GM12878 (cell line): Measurements from ENCODE around the gene AP1G2. TPM values are rescaled to one million over a fixed set of nuclear protein-coding genes. Genes with fewer than 3 reads are reported as not detected.

Experiments
- ATAC-seq: fragments of 200-7000 bp; cut with Tn5 transposase; 3 replicates; pipeline ENCODE4 v1.9.1; 2020; ENCODE audit warnings: mild to moderate bottlenecking, moderate library complexity
- BruUV-seq: library from RNA; stranded (reverse); fragments of 400-500 nt; replicated peaks from 2 replicates; lab custom pipeline; 2021; lab: Mats Ljungman, UMichigan
- CTCF ChIA-PET: fragments of 300-600 bp; sonication (Branson Sonifier 250); formaldehyde crosslinking; extraction: SDS; loops from one replicate; lab custom pipeline; 2021; ENCODE audit warnings: inconsistent platforms; lab: Yijun Ruan, JAX
- POLR2A ChIA-PET: fragments of 350-600 bp; formaldehyde crosslinking; extraction: SDS; loops from one replicate; lab custom pipeline; 2021; ENCODE audit warnings: inconsistent platforms; lab: Charles Lee
- RAD21 ChIA-PET: fragments of 300-600 bp; sonication (Branson Sonifier 250); formaldehyde crosslinking; loops from one replicate; lab custom pipeline; 2023; ENCODE audit warnings: antibody characterized with exemption; ENCODE audit not compliant: unreplicated experiment; lab: Charles Lee
- SMC1A ChIA-PET: fragments of 300-600 bp; sonication (Branson Sonifier 250); formaldehyde crosslinking; loops from one replicate; lab custom pipeline; 2023; ENCODE audit not compliant: unreplicated experiment, uncharacterized antibody; lab: Charles Lee
- DNase-seq: peaks from one replicate; pipeline ENCODE4 v3.0.0-alpha.2; 2011; ENCODE audit warnings: low read depth, low spot score
- FAIRE-seq: peaks from 3 replicates; lab custom pipeline; 2011; peaks lifted over from hg19 to GRCh38; lab: Jason Lieb, UNC
- H2AFZ ChIP-seq: 2 replicates; pipeline ENCODE4 v1.6.0; 2011; ENCODE audit warnings: low read depth, low read length, control low read depth; ENCODE audit not compliant: control insufficient read depth
- H3K27ac ChIP-seq: 2 replicates; pipeline ENCODE4 v1.5.1; 2011; ENCODE audit warnings: control low read depth; ENCODE audit not compliant: control insufficient read depth, insufficient read depth
- H3K27me3 ChIP-seq, 2 experiments: replicated peaks in 1 of 2; 2 replicates each; pipeline versions ENCODE4 v1.6.0 to v1.6.1; 2011; ENCODE audit warnings: low read length in 1 of 2; ENCODE audit not compliant: control insufficient read depth in 2 of 2, insufficient read depth in 2 of 2
- H3K36me3 ChIP-seq, 2 experiments: 2 replicates each; pipeline ENCODE4 v1.5.1; 2011; ENCODE audit warnings: low read length in 1 of 2; ENCODE audit not compliant: control insufficient read depth in 2 of 2, insufficient read depth in 2 of 2
- H3K4me1 ChIP-seq: 2 replicates; pipeline ENCODE4 v1.6.1; 2011; ENCODE audit warnings: mild to moderate bottlenecking, low read length, moderate library complexity, mixed read lengths; ENCODE audit not compliant: control insufficient read depth, insufficient read depth
- H3K4me2 ChIP-seq: 2 replicates; pipeline ENCODE4 v1.6.0; 2011; ENCODE audit warnings: control low read depth; ENCODE audit not compliant: control insufficient read depth, insufficient read depth
- H3K4me3 ChIP-seq: fragments of 200-600 bp; sonication (generic); 2 replicates; pipeline ENCODE4 v1.5.1; 2016
- H3K79me2 ChIP-seq: 2 replicates; pipeline ENCODE4 v1.6.0; 2011; ENCODE audit warnings: low read length; ENCODE audit not compliant: control insufficient read depth, insufficient read depth
- H3K9ac ChIP-seq: 2 replicates; pipeline ENCODE4 v1.8.0; 2011; ENCODE audit warnings: low read length, control low read depth, mixed read lengths; ENCODE audit not compliant: control insufficient read depth, insufficient read depth
- H3K9me3 ChIP-seq: replicated peaks from 3 replicates; pipeline ENCODE4 v1.5.1; 2011; ENCODE audit warnings: mild to moderate bottlenecking, low read length; ENCODE audit not compliant: control insufficient read depth, insufficient read depth
- H4K20me1 ChIP-seq: 2 replicates; pipeline ENCODE4 v1.6.0; 2011; ENCODE audit not compliant: control insufficient read depth, insufficient read depth
- ATF7 ChIP-seq: fragments of 450-650 bp; IDR thresholded peaks from 2 replicates; pipeline ENCODE4 v1.6.1; 2016; ENCODE audit warnings: low read depth, mild to moderate bottlenecking
- BHLHE40 ChIP-seq, 2 experiments: fragments of 450-650 bp in 1 of 2; IDR thresholded peaks; 2 replicates each; pipeline ENCODE4 v1.6.1; 2011 to 2017; ENCODE audit warnings: low read depth in 2 of 2, borderline replicate concordance in 1 of 2, improper control_type of control experiment in 1 of 2, low read length in 1 of 2, mild to moderate bottlenecking in 1 of 2
- CBFB ChIP-seq: IDR thresholded peaks from 2 replicates; pipeline ENCODE4 v1.6.1; 2016; ENCODE audit warnings: antibody characterized with exemption, low read depth
- CTCF ChIP-seq, 3 experiments: IDR thresholded peaks in 2 of 3; conservative IDR thresholded peaks in 1 of 3; 2 replicates each; pipeline ENCODE4 v1.5.1; 2011; ENCODE audit warnings: low read depth in 3 of 3, low read length in 3 of 3, mild to moderate bottlenecking in 3 of 3, control low read depth in 2 of 3, moderate library complexity in 2 of 3, inconsistent platforms in 1 of 3, mixed read lengths in 1 of 3; ENCODE audit not compliant: control insufficient read depth in 2 of 3, insufficient read depth in 1 of 3; ENCODE audit errors: extremely low read depth in 1 of 3
- FOXM1 ChIP-seq: IDR thresholded peaks from 2 replicates; pipeline ENCODE4 v1.6.1; 2012; ENCODE audit warnings: low read depth, mild to moderate bottlenecking, inconsistent platforms, low read length, moderate library complexity
- HCFC1 ChIP-seq: fragments of 150-350 bp; IDR thresholded peaks from 2 replicates; pipeline ENCODE4 v1.6.1; 2014; ENCODE audit warnings: low read length
- IRF3 ChIP-seq: fragments of 450-650 bp; IDR thresholded peaks from 2 replicates; pipeline ENCODE4 v1.6.1; 2014; ENCODE audit warnings: mild to moderate bottlenecking
- JUND ChIP-seq: IDR thresholded peaks from 2 replicates; pipeline ENCODE4 v1.6.1; 2012; ENCODE audit warnings: low read depth, mild to moderate bottlenecking, low read length, improper control_type of control experiment, moderate library complexity
- MTA2 ChIP-seq: fragments of 450-650 bp; IDR thresholded peaks from 2 replicates; pipeline ENCODE4 v1.6.1; 2016; ENCODE audit warnings: low read depth, mild to moderate bottlenecking, moderate library complexity
- RAD51 ChIP-seq: fragments of 450-650 bp; IDR thresholded peaks from 2 replicates; pipeline ENCODE4 v1.6.1; 2016; ENCODE audit warnings: moderate library complexity, mild to moderate bottlenecking, inconsistent platforms
- RB1 ChIP-seq: fragments of 450-650 bp; formaldehyde crosslinking; IDR thresholded peaks from 2 replicates; pipeline ENCODE4 v1.6.1; 2017; ENCODE audit warnings: mild to moderate bottlenecking, borderline replicate concordance
- RFX5 ChIP-seq: IDR thresholded peaks from 2 replicates; pipeline ENCODE4 v1.6.1; 2011; ENCODE audit warnings: low read depth, low read length, improper control_type of control experiment
- SMARCA5 ChIP-seq: fragments of 450-650 bp; IDR thresholded peaks from 2 replicates; pipeline ENCODE4 v1.6.1; 2017; ENCODE audit warnings: mild to moderate bottlenecking
- TAF1 ChIP-seq: IDR thresholded peaks from 2 replicates; pipeline ENCODE4 v1.6.1; 2011; ENCODE audit warnings: mild to moderate bottlenecking, low read depth, low read length, borderline replicate concordance
- WGBS: methylation state at CpG from one replicate; pipeline ENCODE4 v1.1.6; 2016; ENCODE audit warnings: low lambda C conversion rate; ENCODE audit not compliant: insufficient replicate concordance, insufficient coverage; ENCODE audit errors: missing lambda C conversion rate; 5-methylcytosine and 5-hydroxymethylcytosine counted together
- in situ Hi-C: fragments of 300-500 bp; cut with MboI; formaldehyde crosslinking; loops from 9 replicates; pipeline ENCODE4 v1.14.3; 2018; ENCODE audit warnings: mixed read lengths
- intact Hi-C: fragments of 100-400 bp; cut with micrococcal nuclease; formaldehyde crosslinking; loops from one replicate; pipeline ENCODE4 v1.14.2; 2022; ENCODE audit not compliant: unreplicated experiment
- polyA plus RNA-seq, 11 experiments: library from polyadenylated mRNA; depleted of rRNA in 4 of 11; unstranded in 6 of 11; stranded (reverse) in 5 of 11; fragments of >200 nt; fragmentation: Nextera tagmentation in 4 of 11; fragmentation: Illumina TruSeq in 1 of 11; extraction: Ambion mirVana in 4 of 11; extraction: Trizol in 1 of 11; gene quantifications; 1 replicate in 1 of 11; 2 replicates in 10 of 11; pipeline versions ENCODE4 v1.2.1 to v1.2.3, GENCODE V29; 2011 to 2016; ENCODE audit warnings: inconsistent platforms in 2 of 11, missing spikeins in 2 of 11, low read depth in 1 of 11
- total RNA-seq, 4 experiments: library from RNA; depleted of rRNA in 3 of 4; stranded (reverse); fragments of >200 nt in 3 of 4; fragmentation: Illumina TruSeq in 1 of 4; extraction: Trizol in 1 of 4; gene quantifications; 2 replicates each; pipeline versions ENCODE4 v1.2.1 to v1.2.3, GENCODE V29; 2013 to 2021

AP1G2 gene
- total and polyA plus RNA-seq, 10 of the 15 experiments (the other 5 are each of a cell fraction or from before 2014, with no cell fraction given), result 41.5 to 146 (median 103) TPM

GRCh38 chr14:23532658-23533057, 34.9 kb downstream of the AP1G2 start:
- no peak for DNase-seq
- no peak overlapping the region for H3K9ac ChIP-seq
- RAD21 ChIA-PET, result no interaction called here
- H3K36me3 ChIP-seq, result no peaks in the 10 kb centered on the region; a peak in 1 of 4 replicates
- BruUV-seq, result no TSS peak
- WGBS, result 72% methylated on average over 7 of the region's 7 CpGs
- SMC1A ChIA-PET, result no interaction called here
- FAIRE-seq, result no peak
- no peaks in the 10 kb centered on the region for H4K20me1 ChIP-seq
- POLR2A ChIA-PET, result no interaction called here
- H3K9me3 ChIP-seq, result no peaks in the 10 kb centered on the region
- H3K4me2 ChIP-seq, result no peak overlapping the region
- no peak overlapping the region for H2AFZ ChIP-seq
- TF ChIP-seq MTA2 (no peak), RAD51 (no peak), TAF1 (no peak), RFX5 (no peak), ATF7 (no peak), HCFC1 (no peak), BHLHE40 (IDR thresholded peaks at IDR 0.05; ENCODE audit: borderline replicate concordance in 1 of 2, low read depth in 2 of 2, low read length in 1 of 2) (no peak), RB1 (no peak), SMARCA5 (no peak), IRF3 (no peak), JUND (no peak), CTCF (IDR thresholded peaks at IDR 0.05 in 2 of 3, conservative IDR thresholded peaks at IDR 0.05 in 1 of 3; ENCODE audit: control insufficient read depth in 2 of 3, extremely low read depth in 1 of 3, insufficient read depth in 1 of 3, low read depth in 3 of 3, low read length in 3 of 3) (no peak), FOXM1 (no peak), CBFB (no peak)
- no peaks in the 10 kb centered on the region for H3K4me1 ChIP-seq
- in situ Hi-C loops, result no loop called here
- H3K79me2 ChIP-seq, result no peaks in the 10 kb centered on the region
- ATAC-seq, result no peak
- H3K27me3 ChIP-seq, result no peaks in the 10 kb centered on the region
- intact Hi-C loops, result no loop called here
- CTCF ChIA-PET, result interaction anchor here (0.8 to 0.9 kb wide), 2 partner anchors 18 to 26 kb away, joined by 3 to 4 read pairs; no protein-coding TSS in a partner anchor
- no peak overlapping the region for H3K27ac ChIP-seq
- no peak overlapping the region for H3K4me3 ChIP-seq
